ENCODE data around the gene B3GAT3. TPM values are rescaled to one million over a fixed set of nuclear protein-coding genes. Genes with fewer than 3 reads are reported as not detected.
"Not testable (repeated sequence)": the region's sequence is repeated elsewhere in the genome, so short reads cannot be mapped to it uniquely, and the experiment has no call there.

B3GAT3 gene
- polyA plus RNA-seq, 4 donors = 27.2 to 49.9 (median 29.8) TPM

GRCh38 chr11:62580959-62581715 is 40.6 kb downstream of the B3GAT3 start:
- DNase-seq (ENCODE audit: low read depth in 4 of 4, low spot score in 3 of 4) = no peak

- no peak for DNase-seq (ENCODE audit: low read depth in 4 of 4, low spot score in 3 of 4)
Measured at GRCh38 chr11:62579252-62579651, 42.5 kb downstream of the B3GAT3 start.

- no peak for DNase-seq (ENCODE audit: low read depth in 4 of 4, low spot score in 3 of 4)
Measured at GRCh38 chr11:62578541-62578940, 43.2 kb downstream of the B3GAT3 start.

- DNase-seq (ENCODE audit: low read depth in 4 of 4, low spot score in 3 of 4) = no peak
Measured at GRCh38 chr11:62577046-62577714, 44.6 kb downstream of the B3GAT3 start.

- no peak for DNase-seq (ENCODE audit: low read depth in 4 of 4, low spot score in 3 of 4)
Measured at GRCh38 chr11:62575837-62576236, 45.9 kb downstream of the B3GAT3 start.

GRCh38 chr11:62575156-62575555 is 46.6 kb downstream of the B3GAT3 start:
- no peak for DNase-seq (ENCODE audit: low read depth in 4 of 4, low spot score in 3 of 4)

- DNase-seq (ENCODE audit: low read depth in 4 of 4, low spot score in 3 of 4) = no peak
Measured at GRCh38 chr11:62574363-62575071, 47.3 kb downstream of the B3GAT3 start.

GRCh38 chr11:62573592-62574362 is 48.0 kb downstream of the B3GAT3 start, which contains the start of gene EEF1G:
TSS of gene EEF1G (minus strand) at chr11:62573891. CDS start at chr11:62573842, 49 bp downstream.
- DNase-seq (ENCODE audit: low read depth in 4 of 4, low spot score in 3 of 4) = peak; percentile 97 to 100 (median 98)

- DNase-seq (ENCODE audit: low read depth in 4 of 4, low spot score in 3 of 4) = no peak
Measured at GRCh38 chr11:62573006-62573591, 48.7 kb downstream of the B3GAT3 start.

GRCh38 chr11:62572431-62572830 is 49.4 kb downstream of the B3GAT3 start:
- no peak for DNase-seq (ENCODE audit: low read depth in 4 of 4, low spot score in 3 of 4)

GRCh38 chr11:62571493-62571892 is 50.3 kb downstream of the B3GAT3 start:
- not testable (repeated sequence) for DNase-seq (ENCODE audit: low read depth in 4 of 4, low spot score in 3 of 4)

- DNase-seq (ENCODE audit: low read depth in 4 of 4, low spot score in 3 of 4) = not testable (repeated sequence)
Measured at GRCh38 chr11:62570903-62571302, 50.9 kb downstream of the B3GAT3 start.

- no peak for DNase-seq (ENCODE audit: low read depth in 4 of 4, low spot score in 3 of 4)
Measured at GRCh38 chr11:62569611-62570010, 52.2 kb downstream of the B3GAT3 start.

- no peak for DNase-seq (ENCODE audit: low read depth in 4 of 4, low spot score in 3 of 4)
Measured at GRCh38 chr11:62567018-62567633, 54.7 kb downstream of the B3GAT3 start.

GRCh38 chr11:62566247-62566646 is 55.5 kb downstream of the B3GAT3 start:
- DNase-seq (ENCODE audit: low read depth in 4 of 4, low spot score in 3 of 4) = no peak

Other genes starting within 250 kb of the B3GAT3 start
- not detected for gene SCGB1A1, start 203.0 kb downstream of the B3GAT3 start, polyA plus RNA-seq (ENCODE audit: insufficient read length in 4 of 4)
- 100 to 1,000 TPM; 189 to 439 (median 222) TPM for gene AHNAK, start 75.2 kb downstream of the B3GAT3 start, polyA plus RNA-seq (ENCODE audit: insufficient read length in 4 of 4)
- 1,000 to 10,000 TPM; 1,909 to 2,321 (median 2,191) TPM for gene EEF1G, start 48.1 kb downstream of the B3GAT3 start, polyA plus RNA-seq (ENCODE audit: insufficient read length in 4 of 4)
- 10 to 100 TPM; 18.7 to 25.0 (median 21.1) TPM for gene TUT1, start 30.5 kb downstream of the B3GAT3 start, polyA plus RNA-seq (ENCODE audit: insufficient read length in 4 of 4)
- 100 to 1,000 TPM in 1 of 4 donors, 10 to 100 TPM in 3; 83.7 to 106 (median 94.6) TPM for gene MTA2, start 20.1 kb downstream of the B3GAT3 start, polyA plus RNA-seq (ENCODE audit: insufficient read length in 4 of 4)
- 10 to 100 TPM; 31.8 to 42.3 (median 38.6) TPM for gene EML3, start 9.2 kb downstream of the B3GAT3 start, polyA plus RNA-seq (ENCODE audit: insufficient read length in 4 of 4)
- gene ROM1, start 8.7 kb downstream of the B3GAT3 start, polyA plus RNA-seq (ENCODE audit: insufficient read length in 4 of 4) = 1 to 10 TPM; 3.1 to 6.9 (median 3.6) TPM
- gene GANAB, start 24.6 kb upstream of the B3GAT3 start, polyA plus RNA-seq (ENCODE audit: insufficient read length in 4 of 4) = 100 to 1,000 TPM; 363 to 404 (median 379) TPM
- gene INTS5, start 31.3 kb upstream of the B3GAT3 start, polyA plus RNA-seq (ENCODE audit: insufficient read length in 4 of 4) = 10 to 100 TPM; 15.7 to 21.6 (median 18.1) TPM
- 10 to 100 TPM; 44.7 to 64.6 (median 53.5) TPM for gene C11orf98, start 43.2 kb upstream of the B3GAT3 start, polyA plus RNA-seq (ENCODE audit: insufficient read length in 4 of 4)
- gene CSKMT, start 43.3 kb upstream of the B3GAT3 start, polyA plus RNA-seq (ENCODE audit: insufficient read length in 4 of 4) = 1 to 10 TPM; 4.4 to 6.6 (median 6.0) TPM
- gene UQCC3, start 49.7 kb upstream of the B3GAT3 start, polyA plus RNA-seq (ENCODE audit: insufficient read length in 4 of 4) = 10 to 100 TPM in 1 of 4 donors, 1 to 10 TPM in 3; 6.0 to 12.6 (median 7.6) TPM
- gene LBHD1, start 50.3 kb upstream of the B3GAT3 start, polyA plus RNA-seq (ENCODE audit: insufficient read length in 4 of 4) = 1 to 10 TPM; 5.6 to 8.5 (median 6.1) TPM
- 100 to 1,000 TPM; 109 to 166 (median 156) TPM for gene UBXN1, start 57.1 kb upstream of the B3GAT3 start, polyA plus RNA-seq (ENCODE audit: insufficient read length in 4 of 4)
- 1 to 10 TPM in 3 of 4 donors, under 1 TPM in 1; 0.92 to 9.5 (median 1.4) TPM for gene LRRN4CL, start 67.5 kb upstream of the B3GAT3 start, polyA plus RNA-seq (ENCODE audit: insufficient read length in 4 of 4)
- 10 to 100 TPM; 48.7 to 71.0 (median 56.2) TPM for gene BSCL2, start 85.4 kb upstream of the B3GAT3 start, polyA plus RNA-seq (ENCODE audit: insufficient read length in 4 of 4)
- gene GNG3, start 85.7 kb upstream of the B3GAT3 start, polyA plus RNA-seq (ENCODE audit: insufficient read length in 4 of 4) = 1 to 10 TPM; 1.5 to 2.4 (median 1.9) TPM
- gene HNRNPUL2, start 105.5 kb upstream of the B3GAT3 start, polyA plus RNA-seq (ENCODE audit: insufficient read length in 4 of 4) = 10 to 100 TPM; 71.1 to 91.1 (median 84.8) TPM
- gene TTC9C, start 106.5 kb upstream of the B3GAT3 start, polyA plus RNA-seq (ENCODE audit: insufficient read length in 4 of 4) = 10 to 100 TPM; 38.8 to 46.5 (median 44.0) TPM
- gene ZBTB3, start 132.2 kb upstream of the B3GAT3 start, polyA plus RNA-seq (ENCODE audit: insufficient read length in 4 of 4) = 1 to 10 TPM; 3.9 to 8.9 (median 7.6) TPM
- 100 to 1,000 TPM; 102 to 155 (median 145) TPM for gene POLR2G, start 139.6 kb upstream of the B3GAT3 start, polyA plus RNA-seq (ENCODE audit: insufficient read length in 4 of 4)
- 10 to 100 TPM; 19.8 to 43.2 (median 26.6) TPM for gene TAF6L, start 149.4 kb upstream of the B3GAT3 start, polyA plus RNA-seq (ENCODE audit: insufficient read length in 4 of 4)
- 10 to 100 TPM; 38.8 to 68.4 (median 63.9) TPM for gene TMEM179B, start 165.4 kb upstream of the B3GAT3 start, polyA plus RNA-seq (ENCODE audit: insufficient read length in 4 of 4)
- 10 to 100 TPM; 19.4 to 31.0 (median 23.3) TPM for gene TMEM223, start 170.0 kb upstream of the B3GAT3 start, polyA plus RNA-seq (ENCODE audit: insufficient read length in 4 of 4)
- gene NXF1, start 183.5 kb upstream of the B3GAT3 start, polyA plus RNA-seq (ENCODE audit: insufficient read length in 4 of 4) = 100 to 1,000 TPM; 109 to 125 (median 121) TPM
- 10 to 100 TPM; 53.3 to 57.3 (median 55.5) TPM for gene STX5, start 210.1 kb upstream of the B3GAT3 start, polyA plus RNA-seq (ENCODE audit: insufficient read length in 4 of 4)
- gene TEX54, start 210.9 kb upstream of the B3GAT3 start, polyA plus RNA-seq (ENCODE audit: insufficient read length in 4 of 4) = under 1 TPM in 3 of 4 donors, not detected in 1; 0.32 to 0.63 (median 0.38) TPM
- gene WDR74, start 217.6 kb upstream of the B3GAT3 start, polyA plus RNA-seq (ENCODE audit: insufficient read length in 4 of 4) = 10 to 100 TPM; 30.2 to 50.4 (median 35.3) TPM